ENCODE measurements around the gene RORC. TPM values are rescaled to one million over a fixed set of nuclear protein-coding genes. Genes with fewer than 3 reads are reported as not detected.
"Not testable (repeated sequence)": the region's sequence is repeated elsewhere in the genome, so short reads cannot be mapped to it uniquely, and the experiment has no call there.

The RORC gene
- 0.24 and 3.3 TPM in 2 replicates for total RNA-seq (2014; rRNA removed; shearing (Covaris generic); ENCODE audit: low replicate concordance)

- DNase-seq (ENCODE audit: low read depth): no peak
- in situ Hi-C loops (cut with HindIII; ENCODE audit: low pct_unique_long_range_greater_than_20kb, low sequenced_read_pairs): no loop called here
Observed at GRCh38 chr1:151831605-151832004, at the start of gene RORC. RORC (minus strand) TSS chr1:151831802; CDS start chr1:151831764, 38 bp downstream.

GRCh38 chr1:151875419-151876097 is 44.0 kb upstream of the RORC start:
- in situ Hi-C loops (cut with HindIII; ENCODE audit: low pct_unique_long_range_greater_than_20kb, low sequenced_read_pairs): no loop called here

GRCh38 chr1:151872776-151873175 is 41.2 kb upstream of the RORC start:
- in situ Hi-C loops (cut with HindIII; ENCODE audit: low pct_unique_long_range_greater_than_20kb, low sequenced_read_pairs); DNase-seq (ENCODE audit: low read depth): not testable (repeated sequence)

More at GRCh38 chr1:151875419-151876097, 44.0 kb upstream of the RORC start:
- no peak for DNase-seq (ENCODE audit: low read depth)

- in situ Hi-C loops (cut with HindIII; ENCODE audit: low pct_unique_long_range_greater_than_20kb, low sequenced_read_pairs): no loop called here
- DNase-seq (ENCODE audit: low read depth): no peak
Observed at GRCh38 chr1:151871284-151872030, 39.9 kb upstream of the RORC start.

GRCh38 chr1:151868486-151868885 is 36.9 kb upstream of the RORC start:
- in situ Hi-C loops (cut with HindIII; ENCODE audit: low pct_unique_long_range_greater_than_20kb, low sequenced_read_pairs): no loop called here
- no peak for DNase-seq (ENCODE audit: low read depth)

- no peak for DNase-seq (ENCODE audit: low read depth)
- in situ Hi-C loops (cut with HindIII; ENCODE audit: low pct_unique_long_range_greater_than_20kb, low sequenced_read_pairs): no loop called here
Observed at GRCh38 chr1:151867765-151868411, 36.3 kb upstream of the RORC start.

GRCh38 chr1:151867321-151867720 is 35.7 kb upstream of the RORC start:
- in situ Hi-C loops (cut with HindIII; ENCODE audit: low pct_unique_long_range_greater_than_20kb, low sequenced_read_pairs): no loop called here
- no peak for DNase-seq (ENCODE audit: low read depth)

GRCh38 chr1:151864411-151864810 is 32.8 kb upstream of the RORC start:
- in situ Hi-C loops (cut with HindIII; ENCODE audit: low pct_unique_long_range_greater_than_20kb, low sequenced_read_pairs): no loop called here
- DNase-seq (ENCODE audit: low read depth): no peak

GRCh38 chr1:151862604-151863003 is 31.0 kb upstream of the RORC start:
- in situ Hi-C loops (cut with HindIII; ENCODE audit: low pct_unique_long_range_greater_than_20kb, low sequenced_read_pairs): no loop called here
- DNase-seq (ENCODE audit: low read depth): no peak

GRCh38 chr1:151860504-151861187 is 29.0 kb upstream of the RORC start:
- in situ Hi-C loops (cut with HindIII; ENCODE audit: low pct_unique_long_range_greater_than_20kb, low sequenced_read_pairs): no loop called here

GRCh38 chr1:151859891-151860293 is 28.3 kb upstream of the RORC start:
- no peak for DNase-seq (ENCODE audit: low read depth)
- in situ Hi-C loops (cut with HindIII; ENCODE audit: low pct_unique_long_range_greater_than_20kb, low sequenced_read_pairs): no loop called here

More at GRCh38 chr1:151860504-151861187, 29.0 kb upstream of the RORC start:
- no peak for DNase-seq (ENCODE audit: low read depth)

GRCh38 chr1:151858886-151859665 is 27.5 kb upstream of the RORC start:
- in situ Hi-C loops (cut with HindIII; ENCODE audit: low pct_unique_long_range_greater_than_20kb, low sequenced_read_pairs): no loop called here
- DNase-seq (ENCODE audit: low read depth): no peak

GRCh38 chr1:151858030-151858746 is 26.6 kb upstream of the RORC start:
- in situ Hi-C loops (cut with HindIII; ENCODE audit: low pct_unique_long_range_greater_than_20kb, low sequenced_read_pairs): no loop called here
- DNase-seq (ENCODE audit: low read depth): no peak

- in situ Hi-C loops (cut with HindIII; ENCODE audit: low pct_unique_long_range_greater_than_20kb, low sequenced_read_pairs): no loop called here
- DNase-seq (ENCODE audit: low read depth): no peak
Observed at GRCh38 chr1:151855933-151856332, 24.3 kb upstream of the RORC start.

GRCh38 chr1:151855516-151855915 is 23.9 kb upstream of the RORC start:
- in situ Hi-C loops (cut with HindIII; ENCODE audit: low pct_unique_long_range_greater_than_20kb, low sequenced_read_pairs); DNase-seq (ENCODE audit: low read depth): not testable (repeated sequence)

- no peak for DNase-seq (ENCODE audit: low read depth)
- in situ Hi-C loops (cut with HindIII; ENCODE audit: low pct_unique_long_range_greater_than_20kb, low sequenced_read_pairs): no loop called here
Observed at GRCh38 chr1:151854658-151855057, 23.1 kb upstream of the RORC start.

GRCh38 chr1:151853411-151853943 is 21.9 kb upstream of the RORC start, which contains the start of gene THEM5:
THEM5 (minus strand) TSS chr1:151853712; CDS start chr1:151853565, 147 bp downstream.
- in situ Hi-C loops (cut with HindIII; ENCODE audit: low pct_unique_long_range_greater_than_20kb, low sequenced_read_pairs): no loop called here
- no peak for DNase-seq (ENCODE audit: low read depth)
